GM21515 (cell line): ENCODE measurements around the gene KNDC1.
A peak's percentile ranks its signal among the peaks of the same experiment; 100 is the strongest.

ENCODE experiments used
- ATAC-seq: cut with Tn5 transposase; IDR thresholded peaks from one replicate; pipeline ENCODE4 v1.9.1; 2021; ENCODE audit not compliant: unreplicated experiment

The KNDC1 gene

DNA sequence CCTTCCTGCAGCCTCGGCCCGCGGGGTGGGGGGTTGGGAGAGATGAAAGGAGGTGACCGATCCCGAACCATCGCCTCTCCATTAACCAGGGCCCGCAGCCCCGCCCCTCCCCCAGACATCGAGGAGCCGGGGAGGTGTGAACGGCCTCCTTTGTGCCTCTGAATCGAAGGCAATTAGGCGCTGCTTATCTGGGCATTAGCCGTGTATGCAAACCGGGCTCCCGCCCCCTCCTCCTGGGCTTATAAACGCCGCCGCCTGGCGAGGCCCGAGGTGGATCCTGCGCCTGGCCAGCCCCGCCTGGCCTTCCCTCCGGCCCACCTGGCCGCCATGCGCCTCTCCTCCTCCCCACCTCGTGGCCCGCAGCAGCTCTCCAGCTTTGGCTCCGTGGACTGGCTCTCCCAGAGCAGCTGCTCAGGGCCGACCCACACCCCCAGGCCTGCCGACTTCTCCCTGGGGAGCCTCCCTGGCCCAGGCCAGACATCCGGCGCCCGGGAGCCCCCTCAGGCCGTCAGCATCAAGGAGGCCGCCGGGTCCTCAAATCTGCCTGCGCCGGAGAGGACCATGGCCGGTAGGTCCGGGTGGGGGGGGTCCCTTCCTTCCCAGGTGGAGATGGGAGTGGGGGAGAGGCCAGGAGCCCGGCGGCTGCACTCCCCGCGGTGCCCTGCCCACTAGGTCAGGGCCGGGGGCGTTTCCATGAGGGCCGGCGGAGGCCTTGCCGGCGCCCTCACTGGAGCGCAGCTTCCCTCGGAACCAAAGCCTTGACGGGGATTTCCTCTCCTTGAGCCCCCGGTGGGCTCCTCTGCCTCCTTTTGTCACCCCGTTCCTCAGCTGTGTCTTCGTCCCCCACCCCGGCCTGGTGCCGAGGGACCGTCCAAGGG lies 77.8 kb downstream of the KNDC1 start, which contains the start of gene VENTX:
Gene VENTX, plus strand, starts transcription at position 268 of the 878 bp plus-strand sequence. Its CDS starts 60 bp downstream, at position 328.
- no peak for ATAC-seq

DNA sequence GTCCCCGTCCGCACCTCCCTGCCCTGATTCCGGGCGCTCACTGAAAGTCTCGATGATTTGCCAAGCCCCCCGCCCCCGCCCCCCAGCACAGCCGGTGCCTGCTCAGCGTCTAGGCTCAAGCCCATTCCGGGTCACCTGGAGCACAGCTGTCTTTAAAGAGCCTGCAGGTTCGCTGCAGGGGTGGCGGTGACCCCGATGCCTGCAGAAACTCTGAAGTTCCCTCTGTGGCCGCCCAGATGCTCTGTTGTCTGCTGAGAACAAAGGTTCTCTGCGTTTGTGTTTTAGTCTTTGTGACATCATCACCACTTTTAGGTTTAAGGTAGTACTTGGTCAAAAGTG lies 78.4 kb downstream of the KNDC1 start:
- no peak for ATAC-seq

DNA sequence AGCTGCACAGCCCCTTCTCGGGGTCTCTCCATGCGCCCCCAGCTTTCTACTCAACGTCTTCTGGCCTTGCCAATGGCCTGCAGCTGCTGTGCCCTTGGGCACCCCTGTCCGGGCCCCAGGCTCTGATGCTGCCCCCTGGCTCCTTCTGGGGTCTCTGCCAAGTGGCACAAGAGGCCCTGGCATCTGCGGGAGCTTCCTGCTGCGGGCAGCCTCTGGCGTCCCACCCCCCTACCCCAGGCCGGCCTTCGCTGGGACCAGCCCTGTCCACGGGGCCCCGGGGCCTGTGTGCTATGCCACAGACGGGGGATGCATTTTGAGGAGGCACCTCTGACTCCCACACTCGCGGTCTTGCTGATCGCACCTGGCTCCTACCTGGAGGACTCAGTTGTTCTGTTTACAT lies 80.0 kb downstream of the KNDC1 start:
- no peak for ATAC-seq

GRCh38 chr10:133241501-133242205 lies 81.6 kb downstream of the KNDC1 start:
- ATAC-seq = peak; percentile 47

DNA sequence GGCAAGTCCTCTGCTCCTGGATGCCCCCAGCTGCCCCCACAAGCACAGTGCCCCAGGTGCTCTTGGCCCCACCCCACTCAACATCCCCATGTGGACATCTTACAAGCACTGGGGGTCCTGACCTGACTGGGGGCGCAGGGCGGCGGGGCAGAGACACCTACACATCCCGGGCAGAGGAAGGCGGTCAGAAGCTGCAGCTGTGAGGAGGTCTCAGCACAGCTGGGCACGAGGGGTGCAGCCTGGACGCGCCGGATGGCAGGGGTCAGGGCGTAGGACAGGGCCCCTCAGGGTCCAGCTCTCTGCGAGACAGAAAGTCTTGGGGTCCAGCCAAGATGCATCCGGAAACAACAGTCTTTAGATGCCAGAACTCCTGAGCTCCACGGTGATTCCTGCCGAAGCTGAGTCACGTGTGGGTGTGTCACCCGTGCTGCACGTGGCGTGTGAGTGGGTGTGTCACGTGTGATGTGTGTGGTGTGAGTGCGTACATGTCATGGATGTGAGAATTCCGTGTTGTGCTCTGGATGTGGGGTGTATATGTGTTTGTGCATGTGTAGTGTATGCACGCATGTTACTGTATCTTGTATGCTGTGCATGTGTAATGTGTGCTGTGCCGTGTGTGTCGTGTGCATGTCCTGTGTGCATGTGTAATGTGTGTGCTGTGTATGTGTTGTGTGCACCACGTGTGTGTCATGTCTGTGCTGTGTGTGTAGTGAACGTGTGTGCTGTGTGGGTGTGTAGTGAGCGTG lies 82.8 kb downstream of the KNDC1 start:
- ATAC-seq = no peak

- no peak for ATAC-seq
Measured at GRCh38 chr10:133243593-133243992, 83.6 kb downstream of the KNDC1 start.

- no peak for ATAC-seq
Measured at GRCh38 chr10:133245439-133246235, 85.6 kb downstream of the KNDC1 start.

GRCh38 chr10:133246236-133246626 lies 86.2 kb downstream of the KNDC1 start:
- no peak for ATAC-seq

GRCh38 chr10:133247681-133248333 lies 87.8 kb downstream of the KNDC1 start:
- no peak for ATAC-seq

DNA sequence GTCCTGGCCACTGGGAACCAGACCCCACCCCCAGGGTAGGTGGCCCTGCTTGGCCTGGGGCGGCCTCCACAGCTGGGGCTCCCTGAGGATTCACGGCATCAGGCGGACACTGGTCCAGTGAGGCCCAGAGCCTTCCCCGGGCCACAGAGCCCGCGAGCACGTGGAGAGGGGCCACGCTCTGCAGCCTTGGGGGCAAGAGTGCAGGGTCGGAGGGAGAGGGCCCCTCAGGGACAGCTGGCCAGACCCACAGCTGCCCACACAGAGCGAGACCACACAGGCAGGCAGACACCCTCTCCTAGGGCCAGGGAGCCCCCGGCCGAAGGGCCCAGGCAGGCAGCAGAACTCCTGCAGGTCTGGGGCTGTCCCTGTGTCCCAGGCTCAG lies 88.3 kb downstream of the KNDC1 start:
- ATAC-seq = no peak

DNA sequence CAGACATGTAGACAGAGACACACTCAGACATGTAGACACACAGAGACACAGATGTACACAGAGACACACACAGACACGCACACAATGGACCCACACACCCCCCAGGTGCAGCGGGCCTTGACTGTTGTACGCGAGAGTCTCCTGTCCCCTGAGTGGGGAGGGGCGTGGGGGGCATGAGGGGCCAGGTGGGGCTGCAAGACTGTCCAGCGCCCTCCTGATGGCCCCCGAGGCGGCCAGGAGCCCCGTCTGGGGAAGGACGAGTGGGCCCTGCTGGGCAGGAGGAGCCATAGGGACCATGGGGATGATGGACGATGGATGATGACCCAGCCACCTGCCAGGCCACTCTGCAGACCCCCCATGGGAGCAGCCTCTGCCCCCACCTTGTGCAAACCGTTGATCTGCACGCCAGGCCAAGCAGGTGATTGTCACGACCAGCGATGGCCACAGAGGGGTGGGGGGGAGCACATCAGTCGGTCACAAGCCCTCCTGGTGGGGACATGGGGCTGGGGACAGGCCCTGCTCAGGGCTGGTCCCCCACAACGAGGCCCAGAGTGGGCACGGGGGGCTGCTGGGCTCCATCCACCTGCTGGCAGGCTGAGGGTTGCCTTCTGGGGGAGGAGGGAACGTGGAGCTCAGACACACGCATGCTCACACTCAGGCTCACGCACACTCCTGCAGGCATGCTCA lies 89.2 kb downstream of the KNDC1 start:
- ATAC-seq = no peak

- no peak for ATAC-seq
Measured at GRCh38 chr10:133249975-133250754, 90.1 kb downstream of the KNDC1 start.

DNA sequence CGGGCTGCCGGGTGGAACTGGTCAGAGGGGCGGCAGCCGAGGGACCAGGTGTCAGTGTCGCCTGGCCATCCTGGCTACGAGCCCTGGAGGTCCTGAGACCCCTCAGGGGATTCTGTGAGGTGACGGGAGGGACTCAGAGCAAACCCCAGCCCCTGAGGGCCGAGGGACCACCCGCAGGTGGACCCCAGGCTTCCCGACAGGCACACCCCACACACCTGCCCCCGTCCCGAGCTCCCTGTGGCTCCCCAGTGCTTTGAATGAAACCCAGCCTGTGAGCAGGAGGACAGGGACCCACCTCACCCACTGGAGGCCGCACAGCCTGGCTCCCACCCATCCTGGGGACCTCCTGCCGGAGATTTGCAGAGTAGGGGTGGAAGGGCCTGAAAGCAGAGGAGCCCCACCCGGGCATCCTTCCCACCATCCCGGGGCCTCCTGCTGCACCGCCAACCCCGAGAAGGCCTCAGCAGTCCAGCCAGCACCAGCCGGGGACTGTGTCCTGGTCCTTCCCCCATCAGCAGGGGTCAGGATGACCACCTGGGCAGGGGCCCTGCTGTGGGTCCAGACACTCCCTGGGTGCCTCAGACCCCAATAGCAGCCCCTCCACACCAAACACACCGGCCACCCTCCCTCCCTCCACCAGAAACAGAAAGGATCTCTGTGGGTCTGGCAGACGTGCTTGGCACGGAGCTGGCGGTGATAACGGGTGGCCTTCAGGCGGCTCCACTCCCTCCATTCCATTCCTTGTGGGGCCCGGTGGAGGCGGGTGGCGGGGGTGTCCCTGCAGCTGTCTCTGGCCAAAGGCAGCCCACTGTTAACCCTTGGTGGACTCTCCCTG lies 91.6 kb downstream of the KNDC1 start:
- no peak for ATAC-seq

DNA sequence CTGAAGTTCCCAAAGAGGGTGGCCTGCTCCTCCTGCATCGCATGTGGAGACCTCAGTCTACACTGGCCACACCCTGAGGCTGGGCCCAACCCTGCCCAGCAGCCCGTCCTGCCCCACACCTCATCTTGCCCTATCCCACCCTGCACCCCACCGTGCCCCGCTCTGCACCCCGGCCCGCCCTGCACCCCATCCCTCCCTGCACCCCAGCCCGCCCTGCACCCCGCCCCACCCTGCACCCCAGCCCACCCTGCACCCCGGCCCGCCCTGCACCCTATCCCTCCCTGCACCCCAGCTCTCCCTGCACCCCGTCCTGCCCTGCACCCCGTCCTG lies 92.2 kb downstream of the KNDC1 start:
- no peak for ATAC-seq

GRCh38 chr10:133253361-133253955 lies 93.4 kb downstream of the KNDC1 start:
- ATAC-seq = no peak

DNA sequence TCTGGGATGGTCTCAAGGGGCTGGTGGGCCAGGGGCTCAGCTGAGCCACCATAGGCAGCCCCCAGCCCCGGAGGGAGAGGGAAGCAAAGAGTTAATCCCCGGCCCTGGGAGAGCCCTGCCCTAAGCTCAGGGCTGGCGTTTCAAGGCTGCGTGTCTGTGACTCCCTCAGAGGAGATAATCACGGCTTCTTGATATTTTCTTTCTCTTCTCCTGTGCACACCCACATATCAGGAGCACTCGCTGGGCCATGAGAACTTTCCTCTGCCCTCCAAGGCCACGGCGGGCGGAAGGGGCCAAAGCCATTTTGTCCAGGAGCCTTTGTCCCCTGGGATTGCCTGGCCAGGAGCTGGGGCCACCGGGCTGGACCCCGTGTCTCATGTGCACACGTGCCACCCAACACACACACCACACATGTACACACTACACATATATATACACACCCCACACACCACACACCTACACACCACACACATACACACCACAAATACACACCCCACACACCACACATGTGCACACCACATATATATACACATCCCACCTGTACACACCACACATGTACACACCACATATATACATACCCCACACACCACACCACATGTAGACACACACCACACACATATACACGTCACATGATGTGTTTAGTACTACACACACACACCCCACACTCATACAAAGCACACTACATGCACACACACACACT lies 94.6 kb downstream of the KNDC1 start:
- ATAC-seq = no peak

DNA sequence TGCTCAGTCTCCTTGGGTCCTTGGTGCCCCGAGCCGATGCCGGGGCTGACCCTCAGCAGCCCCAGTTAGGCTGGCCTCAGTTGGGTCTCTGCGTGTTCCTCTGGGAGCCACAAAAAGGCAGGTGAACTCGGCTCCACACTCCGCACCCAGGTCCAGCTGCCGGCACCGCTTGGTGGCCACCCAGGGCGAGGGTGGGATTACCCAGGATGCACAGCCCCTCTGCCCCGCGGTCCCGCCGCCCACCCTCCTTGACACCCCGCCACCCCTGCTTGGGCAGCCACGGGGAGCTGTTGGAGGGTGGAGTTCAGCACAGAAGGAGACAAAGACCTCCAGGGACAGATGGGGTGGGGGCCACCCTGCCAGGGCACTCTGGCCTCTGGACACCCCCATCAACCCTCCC lies 95.3 kb downstream of the KNDC1 start:
- no peak for ATAC-seq
